GM18526 (cell line): ENCODE results near the gene DCUN1D4.

Experiments
- POLR2A ChIP-seq: IDR thresholded peaks from 3 replicates; pipeline ENCODE4 v1.6.1; 2011; ENCODE audit not compliant: insufficient read length; ENCODE audit errors: extremely low read depth

Gene DCUN1D4

DNA sequence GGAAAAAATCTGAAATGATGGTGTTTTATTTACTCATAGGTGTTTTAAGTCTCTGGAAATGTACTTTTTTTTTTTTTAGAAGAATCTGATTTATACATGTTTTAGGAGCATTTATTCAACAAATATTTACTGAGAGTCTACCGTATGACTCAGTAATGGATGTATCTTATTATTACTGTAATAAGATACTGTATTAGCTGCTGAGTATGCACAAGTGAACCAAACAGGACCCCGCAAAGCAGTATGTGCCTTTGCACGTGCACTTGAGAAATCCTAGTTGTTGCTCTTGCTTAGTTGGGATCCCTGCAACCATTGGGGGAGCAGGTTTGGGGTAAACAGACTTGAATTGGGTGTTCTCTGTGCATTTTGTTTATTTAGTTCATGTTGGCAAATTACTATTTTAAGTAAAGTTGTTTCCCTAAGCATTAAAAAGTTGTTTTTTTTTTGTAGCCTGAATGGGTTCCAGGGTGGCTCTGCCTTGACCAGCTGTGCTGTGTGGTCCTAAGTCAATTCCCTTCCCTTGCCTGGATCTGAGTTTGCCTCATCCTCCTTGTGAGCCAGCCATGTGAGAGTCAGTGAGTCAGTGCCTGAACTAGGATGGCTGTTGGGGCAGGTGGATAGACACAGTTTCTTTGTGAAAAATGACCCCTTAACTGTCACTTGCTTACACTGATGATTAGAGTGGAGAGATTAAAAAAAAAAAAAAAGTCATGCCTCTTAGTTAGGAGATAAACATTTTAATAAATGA is 27.7 kb downstream of the DCUN1D4 start:
- no peak for TF ChIP-seq POLR2A

DNA sequence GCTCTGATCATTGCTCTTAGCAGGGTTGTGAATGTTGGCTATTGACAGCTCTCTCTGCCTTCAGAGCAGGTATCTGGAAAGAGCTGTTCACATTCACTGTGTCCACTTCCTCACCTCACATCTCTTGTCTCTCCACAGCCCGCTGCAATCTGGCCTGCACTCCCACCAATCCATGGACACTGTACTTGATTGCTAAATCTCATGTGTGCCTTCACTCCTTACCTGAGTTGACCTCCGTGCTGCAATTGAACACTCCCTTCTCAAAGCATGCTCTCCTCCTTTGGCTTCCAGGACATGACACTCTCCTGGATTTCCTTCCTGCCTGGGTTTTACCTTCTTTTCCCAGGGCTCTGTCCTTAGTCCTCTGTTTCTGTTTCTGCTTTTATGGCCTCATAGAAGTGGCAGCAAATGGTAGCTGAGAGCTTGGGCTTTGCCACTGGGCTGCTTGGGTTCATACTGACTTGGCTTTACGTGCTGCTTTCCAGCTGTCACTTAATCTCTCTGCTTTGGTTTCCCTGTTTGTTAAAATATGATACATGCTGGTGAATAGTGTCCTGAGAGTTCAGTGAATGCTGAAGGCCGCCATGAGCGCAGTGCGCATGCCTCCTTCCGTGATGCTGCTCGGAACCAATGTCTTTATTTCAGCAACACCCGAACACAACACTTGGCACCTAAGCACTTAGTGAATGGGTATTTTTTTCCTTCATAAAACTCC is 29.5 kb downstream of the DCUN1D4 start:
- no peak for TF ChIP-seq POLR2A

DNA sequence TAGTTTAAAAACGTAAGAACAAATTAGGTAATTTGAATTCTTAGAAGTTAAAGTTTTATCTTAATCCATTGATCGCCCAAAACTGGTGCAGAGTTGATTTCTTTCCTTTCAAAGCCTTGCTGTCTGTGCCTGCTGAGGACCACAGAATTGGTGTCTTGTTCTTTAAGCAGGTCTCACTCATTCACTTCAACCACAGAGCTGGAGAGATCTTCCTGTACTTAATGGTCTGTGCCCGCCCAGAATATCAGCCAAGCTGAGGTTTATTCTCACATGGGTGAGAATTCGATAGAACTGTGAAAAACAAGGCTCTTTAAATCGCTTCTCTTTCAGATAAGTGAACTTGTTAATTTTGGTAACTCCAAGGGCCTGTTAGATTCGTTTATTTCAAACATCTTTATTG is 31.6 kb downstream of the DCUN1D4 start:
- no peak for TF ChIP-seq POLR2A

DNA sequence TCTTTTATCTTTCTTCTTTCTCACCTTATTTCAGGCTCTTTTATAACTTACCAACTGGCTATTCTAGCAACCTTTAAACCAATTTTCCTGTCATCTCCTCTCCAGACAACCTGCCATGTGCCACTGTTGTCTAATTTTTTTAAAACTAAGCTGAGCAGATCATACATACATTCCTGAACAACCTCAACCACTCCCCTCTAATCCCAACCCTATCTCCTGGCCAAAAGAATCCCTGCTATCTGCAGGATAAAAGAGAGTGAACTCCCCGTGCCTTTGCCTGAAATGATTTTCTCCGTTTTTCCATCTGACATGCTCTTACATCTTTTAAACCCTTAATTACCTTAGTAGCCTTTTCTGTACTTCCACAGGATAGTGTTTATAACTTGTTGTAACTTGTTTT is 35.5 kb downstream of the DCUN1D4 start:
- no peak for TF ChIP-seq POLR2A

DNA sequence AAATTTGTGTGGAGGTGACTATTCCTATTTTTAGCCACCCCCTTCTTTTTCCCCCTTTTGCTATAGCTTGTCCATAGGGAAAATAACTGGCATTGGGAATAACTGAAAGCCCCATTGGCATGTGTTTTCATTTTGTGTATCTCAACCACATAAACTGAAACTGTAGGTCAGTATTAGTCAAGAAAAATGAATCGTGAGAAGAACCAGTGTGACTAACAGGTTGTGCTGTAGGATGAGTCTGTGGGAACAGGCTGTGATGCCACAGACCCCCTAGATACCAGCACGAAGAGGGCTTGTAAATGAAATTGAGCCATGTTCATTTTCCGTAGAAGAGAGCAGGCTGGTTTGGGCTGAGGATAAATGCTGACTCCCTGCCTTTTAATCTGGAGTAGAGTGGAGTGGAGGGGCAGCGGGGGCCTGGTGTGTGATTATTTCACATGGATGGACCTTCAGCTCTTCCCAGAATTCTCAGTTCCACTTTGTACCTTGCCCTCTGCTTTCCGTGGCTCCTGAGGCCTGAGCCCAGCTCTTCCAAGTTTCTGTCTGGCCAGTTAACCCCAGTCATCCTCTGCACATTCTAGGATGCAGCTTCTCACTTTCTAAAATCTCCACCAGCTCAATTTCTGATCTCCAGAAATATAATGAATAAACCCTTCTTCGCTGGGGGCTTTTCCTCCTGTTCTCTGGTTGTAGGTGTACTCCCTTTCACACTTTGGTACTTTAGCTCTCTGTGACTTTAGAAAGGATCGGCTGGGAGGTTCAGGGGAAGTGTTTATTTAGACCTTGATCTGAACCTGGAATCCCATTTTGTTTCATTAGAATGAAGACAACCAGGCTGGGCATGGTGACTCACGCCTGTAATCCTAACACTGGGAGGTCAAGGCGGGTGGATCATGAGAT is 37.3 kb downstream of the DCUN1D4 start:
- TF ChIP-seq POLR2A: no peak

DNA sequence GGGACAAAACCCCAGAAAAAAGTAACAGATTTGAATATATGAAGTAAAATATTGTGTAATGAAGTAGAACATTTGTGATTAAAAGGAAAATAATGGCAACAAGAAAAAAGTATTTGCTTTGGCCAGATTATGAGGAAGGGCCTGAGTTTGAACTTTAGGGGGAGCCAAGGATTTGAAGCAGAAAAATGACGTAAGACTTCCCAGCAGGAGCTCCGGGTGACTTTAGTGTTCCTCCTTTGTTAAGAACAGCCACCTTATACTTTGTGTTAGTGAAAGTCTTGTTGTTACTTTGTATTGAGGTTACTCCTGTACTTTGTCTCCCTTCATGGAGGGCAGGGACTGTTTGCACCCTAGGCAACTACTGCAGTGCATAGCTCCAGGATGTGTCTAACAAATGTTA is 41.1 kb downstream of the DCUN1D4 start:
- no peak for TF ChIP-seq POLR2A

DNA sequence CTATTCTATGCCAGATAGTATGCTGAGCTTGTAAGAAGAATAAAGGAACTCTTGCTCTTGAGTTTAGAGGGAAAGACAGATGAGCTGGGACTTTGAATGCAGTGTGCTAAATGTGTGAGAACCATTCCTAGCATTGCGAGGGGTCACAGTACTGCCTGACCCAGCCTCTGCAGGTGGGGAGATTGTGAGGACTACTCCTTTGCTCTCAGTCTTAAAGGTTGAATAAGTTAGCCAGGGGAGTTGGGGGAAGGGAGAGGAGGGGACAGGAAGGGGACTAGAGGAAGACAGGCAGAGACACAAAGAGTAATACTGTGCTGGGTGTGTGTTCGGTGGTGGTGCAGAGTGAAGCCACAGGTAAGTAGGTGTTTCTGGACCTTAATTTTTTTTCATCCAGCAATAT is 41.7 kb downstream of the DCUN1D4 start:
- TF ChIP-seq POLR2A: no peak

DNA sequence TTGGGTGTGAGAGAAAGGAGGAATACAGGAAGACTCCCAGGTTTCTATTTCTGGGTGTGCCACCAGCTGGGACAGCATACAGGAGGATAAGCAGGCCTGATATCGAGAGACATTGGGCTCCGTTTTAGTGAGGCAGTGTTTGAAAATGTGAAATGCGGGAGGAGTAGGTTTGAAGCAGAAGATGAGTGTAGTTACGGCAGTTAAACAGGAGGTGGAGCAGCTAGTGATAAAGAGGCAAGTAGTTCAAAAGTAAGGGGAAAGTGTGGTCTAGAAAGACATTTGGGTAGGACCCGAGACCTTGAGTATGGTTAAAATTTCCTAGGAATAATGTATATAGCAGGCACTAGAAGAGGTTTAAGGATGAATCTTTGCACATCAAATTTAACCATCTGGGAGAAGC is 42.4 kb downstream of the DCUN1D4 start:
- TF ChIP-seq POLR2A: no peak

DNA sequence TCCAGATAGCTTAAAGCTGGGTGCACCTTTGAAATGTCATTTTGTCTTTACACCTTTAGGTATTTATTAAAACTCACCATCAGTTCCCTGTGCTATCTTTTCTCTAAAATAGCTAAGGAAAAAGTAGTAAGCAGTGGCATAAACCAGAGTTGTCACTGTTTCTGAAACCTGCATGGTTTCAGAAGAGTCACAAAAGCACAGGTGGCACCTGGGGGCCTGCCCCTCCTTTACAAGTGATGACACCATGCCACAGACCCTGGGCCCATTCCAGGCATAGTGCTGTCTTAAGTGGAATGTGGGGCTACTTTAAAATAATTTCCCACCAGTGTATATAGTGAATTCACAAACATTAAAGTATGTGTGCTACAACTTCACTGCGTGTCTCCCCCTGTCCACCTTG is 47.8 kb downstream of the DCUN1D4 start:
- TF ChIP-seq POLR2A: no peak

DNA sequence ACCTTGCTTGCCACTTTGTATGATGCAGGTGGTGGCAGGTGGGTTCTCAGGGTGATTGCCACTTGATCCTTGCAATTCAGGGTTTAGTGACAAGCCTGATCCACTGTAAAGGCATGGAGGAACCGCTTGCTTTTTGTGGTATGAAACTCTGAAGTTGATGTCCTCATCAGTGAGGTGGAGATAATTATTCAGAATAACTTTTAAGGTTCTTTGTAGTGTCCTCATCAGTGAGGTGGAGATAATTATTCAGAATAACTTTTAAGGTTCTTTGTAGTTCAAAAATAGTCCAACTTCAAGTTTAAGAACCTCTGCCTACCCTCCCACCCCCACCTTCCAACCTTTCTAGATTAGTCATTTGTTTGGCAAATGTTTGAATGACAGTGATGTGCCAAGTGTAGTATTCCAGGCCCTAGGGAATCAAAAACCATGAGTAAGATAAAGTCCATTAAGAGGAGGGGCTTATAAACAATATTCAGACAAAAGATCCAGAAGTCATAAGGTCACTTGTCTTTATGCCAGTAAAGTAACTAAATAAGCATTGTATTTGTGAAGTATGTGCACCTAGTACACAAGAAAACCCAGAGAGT is 51.2 kb downstream of the DCUN1D4 start:
- TF ChIP-seq POLR2A: no peak

DNA sequence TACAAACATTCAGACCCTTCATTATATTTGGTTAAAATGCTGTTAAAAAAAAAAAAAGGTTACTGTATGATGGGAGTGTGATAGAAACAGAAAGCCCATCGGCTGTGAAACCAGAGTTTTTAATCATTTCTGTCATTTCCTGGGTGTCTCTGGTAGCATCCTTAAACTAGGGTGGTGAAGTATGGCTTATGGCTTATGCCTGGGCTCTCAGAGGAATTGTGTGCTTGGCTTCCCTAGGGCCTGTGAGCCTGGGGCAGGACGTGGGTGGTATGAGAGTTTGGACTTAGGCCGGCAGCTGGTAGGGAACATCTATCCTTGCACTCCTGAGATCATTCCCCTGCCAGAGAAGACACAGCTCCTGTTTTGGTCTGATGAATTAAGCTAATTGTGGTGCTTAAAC is 52.2 kb downstream of the DCUN1D4 start:
- no peak for TF ChIP-seq POLR2A

DNA sequence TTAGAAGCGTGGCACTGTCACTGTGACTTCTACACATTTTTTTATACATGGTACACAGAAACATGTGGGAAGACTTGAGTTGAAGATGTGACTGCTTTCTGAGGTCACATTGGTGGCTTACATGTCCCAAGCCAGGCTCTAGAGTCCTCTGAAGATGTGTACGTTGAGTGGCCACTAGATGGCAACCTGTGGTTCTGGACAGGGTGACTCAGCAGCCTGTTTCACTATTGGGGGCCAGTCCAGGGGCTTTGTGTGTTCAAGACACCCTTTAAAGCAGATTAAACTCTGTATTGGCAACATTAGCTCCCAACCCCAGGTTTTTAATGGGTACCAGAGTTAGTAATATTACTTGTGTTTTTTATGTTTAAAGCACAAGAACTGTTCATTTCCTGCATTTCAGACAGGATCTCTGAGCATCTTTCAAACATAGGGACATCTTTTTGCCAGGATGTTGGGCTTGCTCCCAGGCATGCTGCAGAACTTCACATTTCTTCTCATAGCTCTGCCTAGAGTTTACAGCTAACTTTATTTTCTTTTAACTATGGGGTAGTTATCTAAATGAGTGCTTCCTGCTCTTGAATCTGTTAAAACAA is 53.0 kb downstream of the DCUN1D4 start:
- TF ChIP-seq POLR2A: no peak

DNA sequence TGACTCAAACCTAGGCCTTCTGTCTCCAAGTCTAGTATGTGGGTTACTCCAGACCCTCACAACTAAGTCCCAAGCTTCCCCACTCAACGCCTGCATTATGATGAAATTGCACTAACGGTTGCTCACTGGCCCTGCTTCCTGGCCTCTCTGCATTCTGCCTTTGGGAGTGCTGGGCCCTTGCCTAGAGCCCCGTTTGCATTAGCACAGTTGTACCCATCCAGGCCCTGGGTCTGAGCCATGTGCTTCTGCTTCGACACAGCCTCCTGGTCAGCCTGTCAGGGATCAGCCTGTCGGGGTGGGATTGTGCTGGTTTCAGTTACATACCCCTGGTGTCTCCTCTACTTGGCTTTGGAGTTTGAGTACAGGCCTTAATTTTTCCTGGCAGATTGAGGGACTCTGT is 58.4 kb downstream of the DCUN1D4 start:
- TF ChIP-seq POLR2A: no peak

DNA sequence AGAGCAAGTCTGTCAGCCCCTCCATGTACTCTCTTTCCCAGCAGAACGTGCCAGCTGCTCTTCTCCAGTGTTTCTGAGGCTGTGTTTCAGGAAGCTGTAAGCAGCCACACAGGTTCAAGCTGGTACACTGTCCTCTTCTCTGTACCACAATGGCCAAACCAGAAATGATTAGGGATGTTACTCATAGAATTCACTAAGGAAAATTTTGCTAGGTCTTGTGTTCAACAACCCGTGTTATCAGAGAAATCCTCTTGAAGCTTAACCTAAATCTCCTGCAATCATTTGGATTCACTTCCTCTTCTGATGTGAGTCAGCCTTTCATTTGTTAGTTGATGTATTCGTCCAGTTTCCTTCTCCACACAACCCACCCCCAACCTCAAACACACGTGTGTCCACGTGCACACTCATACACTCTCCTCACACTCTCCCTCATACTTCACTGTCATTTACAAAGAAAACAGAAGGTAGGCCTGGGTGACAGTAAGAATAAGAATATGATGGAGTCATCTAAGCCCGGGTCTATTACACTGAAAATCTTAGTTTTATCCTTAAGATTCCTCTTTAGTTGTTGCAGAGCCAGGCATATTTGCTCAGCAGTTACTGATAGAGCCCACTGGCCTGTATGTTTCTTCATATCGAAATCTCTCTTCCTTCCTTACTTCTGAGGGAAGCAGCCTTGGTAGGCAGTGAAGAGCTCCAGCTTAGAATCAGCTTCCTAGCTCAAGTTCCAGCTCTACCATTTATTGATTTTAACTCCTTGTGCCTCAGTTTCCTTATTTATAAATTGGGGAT is 63.4 kb downstream of the DCUN1D4 start:
- TF ChIP-seq POLR2A: no peak
